Measurements from ENCODE around the gene B4GALNT3.

Gene B4GALNT3

DNA sequence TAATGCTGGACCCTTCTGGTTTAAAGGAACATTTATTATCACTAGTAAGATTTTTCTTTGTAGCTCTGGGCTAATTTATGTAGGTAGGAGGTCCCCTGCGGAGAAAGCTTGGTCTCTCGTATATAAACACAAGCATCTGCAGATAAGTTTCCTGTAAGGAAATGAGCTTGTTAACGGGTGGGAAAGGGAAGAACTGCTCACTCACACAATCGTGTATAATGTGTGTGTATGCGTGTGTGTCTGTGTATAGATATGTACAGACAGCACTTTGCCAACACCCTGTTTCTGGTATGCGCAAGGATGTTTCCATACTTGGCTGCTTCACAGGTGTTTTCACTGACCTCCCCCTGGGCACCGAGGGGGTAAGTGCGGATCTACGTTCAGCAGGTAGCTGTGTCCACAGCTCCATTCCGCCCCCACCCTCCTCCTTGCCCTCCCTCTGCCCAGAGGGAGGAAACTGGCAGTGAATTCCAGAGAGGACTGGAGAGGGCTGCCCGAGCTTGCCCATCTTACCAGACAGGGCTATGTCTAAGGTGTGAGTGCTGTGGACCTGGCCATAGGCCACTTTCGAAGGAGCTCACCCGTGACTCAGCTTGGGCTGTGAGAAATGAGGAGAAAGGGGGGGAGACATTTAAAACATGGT, 138.3 kb downstream of the B4GALNT3 start:
- Histone ChIP-seq H3K4me1 (ENCODE audit: control extremely low read depth in 1 of 4, control insufficient read depth in 4 of 4, insufficient read depth in 4 of 4, low read length in 3 of 4) (peaks cover 12 to 46% (median 32%) of the 10 kb centered on the region in 4 experiments), H3K4me3 (ENCODE audit: control insufficient read depth in 1 of 7, extremely low read depth in 1 of 7, insufficient read depth in 4 of 7, low read depth in 2 of 7, low read length in 6 of 7) (peak overlapping the region in 5 of 7 experiments; percentile 10 to 63 (median 53)), H3K27me3 (replicated peaks in 2 of 5; ENCODE audit: control insufficient read depth in 4 of 5, insufficient read depth in 5 of 5, low read length in 4 of 5) (no peaks in the 10 kb centered on the region), H3K36me3 (ENCODE audit: control insufficient read depth in 4 of 4, insufficient read depth in 4 of 4, low read length in 3 of 4) (no peaks in the 10 kb centered on the region), H3K27ac (ENCODE audit: insufficient read depth in 1 of 2, low read depth in 1 of 2, low read length in 2 of 2, poor library complexity in 1 of 2, severe bottlenecking in 2 of 2) (peak overlapping the region; percentile 83 to 89), H3K9me3 (ENCODE audit: control extremely low read depth in 1 of 5, control insufficient read depth in 4 of 5, insufficient read depth in 2 of 5, low read depth in 1 of 5, low read length in 4 of 5) (no peaks in the 10 kb centered on the region)
- CTCF ChIA-PET = interaction anchor here (0.6 to 3.4 kb wide), 14 partner anchors 10 to 313 kb away, joined by 3 to 19 read pairs (median 4); no protein-coding TSS in a partner anchor
- POLR2A ChIA-PET = interaction anchor here (0.6 to 1.4 kb wide), 3 partner anchors 12 to 22 kb away, joined by 3 to 4 read pairs (median 4); no protein-coding TSS in a partner anchor
- DNase-seq = peak; percentile 64 to 90 (median 83)
- WGBS (ENCODE audit: insufficient coverage) = 0% methylated on average over 3 of the region's 13 CpGs

DNA sequence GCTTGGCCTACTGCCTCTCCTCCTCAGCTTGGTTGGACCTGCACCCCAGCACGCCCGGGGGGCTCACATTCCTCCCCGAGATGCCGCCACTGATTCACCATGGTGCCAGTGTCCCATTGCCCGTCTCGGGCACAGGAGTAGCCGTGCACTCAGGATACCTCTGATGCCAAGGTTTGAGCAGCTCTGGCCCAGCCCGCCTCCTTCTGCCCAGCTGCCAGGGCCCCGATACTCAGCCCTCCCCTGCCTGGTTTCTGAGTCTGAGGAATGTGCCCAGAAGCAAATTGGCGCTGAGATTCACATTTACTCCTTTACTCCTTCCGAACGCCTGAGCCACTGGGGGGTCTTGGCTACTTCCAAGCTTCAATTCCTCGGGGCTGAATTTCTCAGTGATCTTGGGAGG, 140.0 kb downstream of the B4GALNT3 start:
- 94% methylated on average over 11 of the region's 13 CpGs for WGBS (ENCODE audit: insufficient coverage)
- H3K27me3 ChIP-seq (replicated peaks in 2 of 5; ENCODE audit: control insufficient read depth in 4 of 5, insufficient read depth in 5 of 5, low read length in 4 of 5) = no peaks in the 10 kb centered on the region
- CTCF ChIA-PET = interaction anchor here (0.9 to 3.4 kb wide), 6 partner anchors 8 to 43 kb away, joined by 3 to 18 read pairs (median 3); no protein-coding TSS in a partner anchor
- peaks cover 12 to 45% (median 28%) of the 10 kb centered on the region in 4 experiments for H3K4me1 ChIP-seq (ENCODE audit: control extremely low read depth in 1 of 4, control insufficient read depth in 4 of 4, insufficient read depth in 4 of 4, low read length in 3 of 4)
- H3K27ac ChIP-seq (ENCODE audit: insufficient read depth in 1 of 2, low read depth in 1 of 2, low read length in 2 of 2, poor library complexity in 1 of 2, severe bottlenecking in 2 of 2) = no peak overlapping the region
- H3K36me3 ChIP-seq (ENCODE audit: control insufficient read depth in 4 of 4, insufficient read depth in 4 of 4, low read length in 3 of 4) = no peaks in the 10 kb centered on the region
- no peak overlapping the region for H3K4me3 ChIP-seq (ENCODE audit: control insufficient read depth in 1 of 7, extremely low read depth in 1 of 7, insufficient read depth in 4 of 7, low read depth in 2 of 7, low read length in 6 of 7)
- DNase-seq = no peak
- H3K9me3 ChIP-seq (ENCODE audit: control extremely low read depth in 1 of 5, control insufficient read depth in 4 of 5, insufficient read depth in 2 of 5, low read depth in 1 of 5, low read length in 4 of 5) = no peaks in the 10 kb centered on the region
- POLR2A ChIA-PET = no interaction called here

- Histone ChIP-seq H3K4me1 (ENCODE audit: control extremely low read depth in 1 of 4, control insufficient read depth in 4 of 4, insufficient read depth in 4 of 4, low read length in 3 of 4) (peaks cover 11 to 57% (median 38%) of the 10 kb centered on the region in 4 experiments), H3K4me3 (ENCODE audit: control insufficient read depth in 1 of 7, extremely low read depth in 1 of 7, insufficient read depth in 4 of 7, low read depth in 2 of 7, low read length in 6 of 7) (no peak overlapping the region), H3K27ac (ENCODE audit: insufficient read depth in 1 of 2, low read depth in 1 of 2, low read length in 2 of 2, poor library complexity in 1 of 2, severe bottlenecking in 2 of 2) (no peak overlapping the region), H3K9me3 (ENCODE audit: control extremely low read depth in 1 of 5, control insufficient read depth in 4 of 5, insufficient read depth in 2 of 5, low read depth in 1 of 5, low read length in 4 of 5) (no peaks in the 10 kb centered on the region), H3K36me3 (ENCODE audit: control insufficient read depth in 4 of 4, insufficient read depth in 4 of 4, low read length in 3 of 4) (no peaks in the 10 kb centered on the region), H3K27me3 (replicated peaks in 2 of 5; ENCODE audit: control insufficient read depth in 4 of 5, insufficient read depth in 5 of 5, low read length in 4 of 5) (no peaks in the 10 kb centered on the region)
- CTCF ChIA-PET = interaction anchor here (0.8 to 1.5 kb wide), 2 partner anchors 10 to 12 kb away, joined by 3 read pairs; no protein-coding TSS in a partner anchor
- 97% methylated on average over 5 of the region's 7 CpGs for WGBS (ENCODE audit: insufficient coverage)
- DNase-seq = no peak
- POLR2A ChIA-PET = no interaction called here
Observed at GRCh38 chr12:601976-602699, 142.4 kb downstream of the B4GALNT3 start.

GRCh38 chr12:602700-603068, 142.9 kb downstream of the B4GALNT3 start:
- ChIA-PET POLR2A (no interaction called here), CTCF (interaction anchor here (0.8 to 1.6 kb wide), 4 partner anchors 9 to 32 kb away, joined by 3 to 5 read pairs (median 4); no protein-coding TSS in a partner anchor)

GRCh38 chr12:604956-605355, 145.2 kb downstream of the B4GALNT3 start:
- H3K9me3 ChIP-seq (ENCODE audit: control extremely low read depth in 1 of 5, control insufficient read depth in 4 of 5, insufficient read depth in 2 of 5, low read depth in 1 of 5, low read length in 4 of 5) = no peaks in the 10 kb centered on the region
- no peaks in the 10 kb centered on the region for H3K36me3 ChIP-seq (ENCODE audit: control insufficient read depth in 4 of 4, insufficient read depth in 4 of 4, low read length in 3 of 4)
- ChIA-PET POLR2A (no interaction called here), CTCF (interaction anchor here (1.5 to 2.9 kb wide), 2 partner anchors 13 to 34 kb away, joined by 7 to 14 read pairs; no protein-coding TSS in a partner anchor)
- peak overlapping the region in 1 of 7 experiments; percentile 16 for H3K4me3 ChIP-seq (ENCODE audit: control insufficient read depth in 1 of 7, extremely low read depth in 1 of 7, insufficient read depth in 4 of 7, low read depth in 2 of 7, low read length in 6 of 7)
- 55% methylated on average over 7 of the region's 7 CpGs for WGBS (ENCODE audit: insufficient coverage)
- no peak overlapping the region for H3K27ac ChIP-seq (ENCODE audit: insufficient read depth in 1 of 2, low read depth in 1 of 2, low read length in 2 of 2, poor library complexity in 1 of 2, severe bottlenecking in 2 of 2)
- DNase-seq = no peak
- H3K4me1 ChIP-seq (ENCODE audit: control extremely low read depth in 1 of 4, control insufficient read depth in 4 of 4, insufficient read depth in 4 of 4, low read length in 3 of 4) = peaks cover 9 to 58% (median 47%) of the 10 kb centered on the region in 4 experiments
- H3K27me3 ChIP-seq (replicated peaks in 2 of 5; ENCODE audit: control insufficient read depth in 4 of 5, insufficient read depth in 5 of 5, low read length in 4 of 5) = no peaks in the 10 kb centered on the region

More at GRCh38 chr12:602700-603068, 142.9 kb downstream of the B4GALNT3 start:
- no peaks in the 10 kb centered on the region for H3K36me3 ChIP-seq (ENCODE audit: control insufficient read depth in 4 of 4, insufficient read depth in 4 of 4, low read length in 3 of 4)
- H3K4me1 ChIP-seq (ENCODE audit: control extremely low read depth in 1 of 4, control insufficient read depth in 4 of 4, insufficient read depth in 4 of 4, low read length in 3 of 4) = peaks cover 10 to 57% (median 39%) of the 10 kb centered on the region in 4 experiments
- H3K9me3 ChIP-seq (ENCODE audit: control extremely low read depth in 1 of 5, control insufficient read depth in 4 of 5, insufficient read depth in 2 of 5, low read depth in 1 of 5, low read length in 4 of 5) = no peaks in the 10 kb centered on the region
- H3K4me3 ChIP-seq (ENCODE audit: control insufficient read depth in 1 of 7, extremely low read depth in 1 of 7, insufficient read depth in 4 of 7, low read depth in 2 of 7, low read length in 6 of 7) = no peak overlapping the region
- no peak for DNase-seq
- no peaks in the 10 kb centered on the region for H3K27me3 ChIP-seq (replicated peaks in 2 of 5; ENCODE audit: control insufficient read depth in 4 of 5, insufficient read depth in 5 of 5, low read length in 4 of 5)
- no peak overlapping the region for H3K27ac ChIP-seq (ENCODE audit: insufficient read depth in 1 of 2, low read depth in 1 of 2, low read length in 2 of 2, poor library complexity in 1 of 2, severe bottlenecking in 2 of 2)

DNA sequence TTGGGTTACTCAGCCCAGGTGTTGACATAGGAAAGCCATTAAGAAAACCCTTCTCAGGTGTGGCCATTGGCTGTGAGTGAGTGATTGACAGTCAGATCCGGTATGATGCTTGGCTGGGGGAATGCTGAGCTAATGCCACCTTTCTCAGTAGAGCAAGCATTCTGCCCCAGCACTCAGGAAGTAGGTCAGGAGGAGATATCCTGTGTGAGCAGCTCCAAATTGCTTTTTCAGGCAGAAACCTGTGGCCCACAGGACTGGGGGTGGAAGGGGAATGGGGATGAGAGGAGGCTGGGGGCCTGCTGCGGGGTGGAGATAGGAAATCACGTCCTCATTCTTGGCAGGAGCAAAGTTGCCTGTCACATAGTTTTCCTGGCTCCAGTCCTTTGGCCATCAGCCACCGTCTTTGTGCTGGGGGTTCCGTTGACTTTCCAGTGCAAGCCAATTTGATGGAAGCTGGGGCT, 147.8 kb downstream of the B4GALNT3 start:
- peak overlapping the region in 1 of 7 experiments; percentile 11 for H3K4me3 ChIP-seq (ENCODE audit: control insufficient read depth in 1 of 7, extremely low read depth in 1 of 7, insufficient read depth in 4 of 7, low read depth in 2 of 7, low read length in 6 of 7)
- CTCF ChIA-PET = interaction anchor here (0.8 to 11.3 kb wide), 8 partner anchors 10 to 38 kb away, joined by 3 to 116 read pairs (median 4); no protein-coding TSS in a partner anchor
- H3K9me3 ChIP-seq (ENCODE audit: control extremely low read depth in 1 of 5, control insufficient read depth in 4 of 5, insufficient read depth in 2 of 5, low read depth in 1 of 5, low read length in 4 of 5) = no peaks in the 10 kb centered on the region
- no peak for DNase-seq
- no peaks in the 10 kb centered on the region for H3K36me3 ChIP-seq (ENCODE audit: control insufficient read depth in 4 of 4, insufficient read depth in 4 of 4, low read length in 3 of 4)
- H3K4me1 ChIP-seq (ENCODE audit: control extremely low read depth in 1 of 4, control insufficient read depth in 4 of 4, insufficient read depth in 4 of 4, low read length in 3 of 4) = peaks cover 13 to 78% (median 65%) of the 10 kb centered on the region in 4 experiments
- H3K27me3 ChIP-seq (replicated peaks in 2 of 5; ENCODE audit: control insufficient read depth in 4 of 5, insufficient read depth in 5 of 5, low read length in 4 of 5) = no peaks in the 10 kb centered on the region
- POLR2A ChIA-PET = no interaction called here
- no peak overlapping the region for H3K27ac ChIP-seq (ENCODE audit: insufficient read depth in 1 of 2, low read depth in 1 of 2, low read length in 2 of 2, poor library complexity in 1 of 2, severe bottlenecking in 2 of 2)
- whole genome bisulfite sequencing (ENCODE audit: insufficient coverage) = 15% methylated on average over 4 of the region's 5 CpGs
